Skeletal muscle tissue (tissue), 5 donors: ENCODE measurements around the gene PIGX. TPM values are rescaled to one million over a fixed set of nuclear protein-coding genes. Genes with fewer than 3 reads are reported as not detected.

Experiments
- H3K27ac ChIP-seq: one replicate; pipeline ENCODE4 v1.7.0; 2013; ENCODE audit warnings: mild to moderate bottlenecking, low read depth, low read length, inconsistent platforms
- H3K27me3 ChIP-seq, 3 donors: one replicate each; pipeline ENCODE4 v1.7.0; 2013; ENCODE audit warnings: low read length in 3 of 3; ENCODE audit not compliant: control insufficient read depth in 3 of 3, insufficient read depth in 3 of 3
- H3K36me3 ChIP-seq, 3 donors: one replicate each; pipeline ENCODE4 v1.7.0; 2013; ENCODE audit warnings: low read length in 3 of 3; ENCODE audit not compliant: control insufficient read depth in 3 of 3, insufficient read depth in 3 of 3
- H3K4me1 ChIP-seq, 3 donors: one replicate each; pipeline ENCODE4 v1.7.0; 2013; ENCODE audit warnings: low read length in 3 of 3, mild to moderate bottlenecking in 3 of 3; ENCODE audit not compliant: control insufficient read depth in 3 of 3, insufficient read depth in 3 of 3
- H3K4me3 ChIP-seq, 3 donors: one replicate each; pipeline ENCODE4 v1.7.0; 2013; ENCODE audit warnings: low read length in 3 of 3
- H3K9ac ChIP-seq, 3 donors: one replicate each; pipeline ENCODE4 v1.7.0; 2013; ENCODE audit warnings: low read length in 3 of 3, mild to moderate bottlenecking in 3 of 3, moderate library complexity in 2 of 3, low read depth in 1 of 3
- H3K9me3 ChIP-seq, 3 donors: one replicate each; pipeline ENCODE4 v1.7.0; 2013; ENCODE audit warnings: low read length in 3 of 3; ENCODE audit not compliant: control insufficient read depth in 3 of 3
- small RNA-seq: library from RNA; depleted of rRNA; stranded (forward); fragments of <200 nt; gene quantifications from one replicate; pipeline ENCODE3, GENCODE V24; 2014
- total RNA-seq: library from RNA; depleted of rRNA; stranded (reverse); fragments of >200 nt; gene quantifications from one replicate; pipeline ENCODE4 v1.2.3, GENCODE V29; 2014
- donor health status: Osteomylitis.

The PIGX gene
- total RNA-seq, 1 donor from 2014 or later = 12.5 TPM

DNA sequence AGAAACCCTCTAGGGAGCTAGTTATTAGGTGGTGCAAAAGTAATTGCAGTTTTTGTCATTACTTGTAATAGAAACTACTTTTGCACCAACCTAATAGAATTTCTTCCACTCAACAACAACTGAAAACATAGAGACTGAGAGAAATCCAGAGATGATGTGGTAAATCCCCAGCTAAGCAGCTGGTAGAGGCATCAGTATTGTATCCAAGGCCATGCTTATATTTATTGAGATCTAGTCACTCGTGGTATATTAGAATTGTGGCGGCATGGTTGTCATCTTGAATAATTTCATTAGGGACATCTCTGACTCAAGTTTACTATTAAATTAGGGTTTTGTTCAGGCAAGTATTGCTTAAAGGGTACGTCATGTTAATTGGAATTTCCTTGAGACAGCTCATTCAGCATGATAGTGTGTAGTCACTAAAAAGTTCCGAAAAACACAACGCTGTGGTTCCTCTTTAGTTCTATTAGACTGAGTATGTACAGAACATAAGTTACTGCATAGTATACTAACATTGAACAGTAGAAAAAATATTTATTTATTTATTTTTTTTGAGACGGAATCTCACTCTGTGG is 62.8 kb downstream of the PIGX start:
- H3K4me3 ChIP-seq = no peak overlapping the region
- H3K9ac ChIP-seq = no peak overlapping the region
- no peaks in the 10 kb centered on the region for H3K27me3 ChIP-seq
- no peaks in the 10 kb centered on the region for H3K9me3 ChIP-seq
- H3K4me1 ChIP-seq = peaks cover 9 to 30% (median 14%) of the 10 kb centered on the region in 3 donors
- H3K27ac ChIP-seq = peak overlapping the region; percentile 61
- H3K36me3 ChIP-seq = peaks cover 0 to 2% (median 0%) of the 10 kb centered on the region in 3 donors

DNA sequence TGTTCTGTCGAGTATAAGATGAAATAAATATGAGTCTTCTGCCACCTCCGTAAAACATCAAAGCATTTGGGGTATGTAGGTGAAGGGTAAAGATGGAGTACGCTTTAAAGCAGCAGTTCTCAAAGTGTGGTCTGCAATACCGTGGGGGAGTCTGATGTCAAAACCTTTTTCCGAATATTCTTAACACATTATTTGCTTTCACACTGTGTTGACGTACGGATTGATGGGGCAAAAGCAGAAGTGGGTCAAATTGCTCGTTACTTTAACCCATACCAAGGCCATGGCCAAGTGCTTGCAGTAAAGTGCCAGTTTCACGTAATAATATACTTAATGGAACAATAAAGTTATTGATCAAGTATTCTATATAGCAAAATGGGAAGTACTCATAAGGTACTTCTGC is 63.8 kb downstream of the PIGX start:
- H3K9ac ChIP-seq = no peak overlapping the region
- H3K36me3 ChIP-seq = peaks cover 0 to 4% (median 0%) of the 10 kb centered on the region in 3 donors
- no peak overlapping the region for H3K27ac ChIP-seq
- H3K27me3 ChIP-seq = no peaks in the 10 kb centered on the region
- no peak overlapping the region for H3K4me3 ChIP-seq
- H3K4me1 ChIP-seq = peaks cover 9 to 30% (median 14%) of the 10 kb centered on the region in 3 donors
- no peaks in the 10 kb centered on the region for H3K9me3 ChIP-seq

DNA sequence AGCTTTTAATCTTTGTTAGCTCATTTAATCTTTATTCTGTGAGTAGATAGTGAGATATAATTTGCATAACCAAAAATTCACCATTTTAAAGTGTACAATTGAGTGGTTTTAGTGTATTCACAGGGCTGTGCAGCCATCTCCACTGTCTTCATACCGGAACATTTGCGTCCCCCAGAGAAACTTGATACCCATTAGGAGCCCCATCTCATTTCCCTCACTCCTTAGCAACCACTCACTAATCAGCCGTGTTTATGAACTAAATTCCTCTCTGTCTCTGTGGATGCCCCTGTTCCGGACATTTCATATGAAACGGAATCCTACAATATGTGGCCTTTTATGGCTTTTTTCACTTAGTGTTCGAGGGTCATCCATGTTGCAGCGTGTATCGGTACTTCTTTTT is 65.7 kb downstream of the PIGX start:
- Histone ChIP-seq H3K4me1 (peaks cover 9 to 30% (median 14%) of the 10 kb centered on the region in 3 donors), H3K36me3 (peaks cover 0 to 4% (median 0%) of the 10 kb centered on the region in 3 donors), H3K27me3 (no peaks in the 10 kb centered on the region), H3K27ac (no peak overlapping the region), H3K4me3 (no peak overlapping the region), H3K9me3 (no peaks in the 10 kb centered on the region), H3K9ac (no peak overlapping the region)

DNA sequence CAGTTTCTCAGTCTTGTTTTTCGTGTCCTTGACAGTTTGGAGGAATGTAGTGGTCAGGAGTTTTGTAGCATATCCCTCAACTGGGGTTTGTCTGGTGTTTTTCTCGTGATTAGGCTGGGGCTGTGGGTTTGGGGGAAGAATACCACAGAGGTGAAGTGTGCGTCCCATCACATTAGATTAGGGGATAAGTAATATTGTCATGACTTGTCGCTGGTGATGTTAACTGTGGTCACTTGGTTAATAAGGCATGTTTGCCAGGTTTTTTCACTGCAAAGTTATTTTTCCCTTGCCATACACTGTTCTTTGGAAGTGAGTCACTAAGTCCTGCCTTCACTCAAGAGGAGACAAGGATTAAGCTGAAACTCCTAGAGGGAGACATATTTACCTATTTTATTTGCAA is 66.6 kb downstream of the PIGX start:
- H3K9ac ChIP-seq = peak overlapping the region in 1 of 3 donors; percentile 17
- H3K4me1 ChIP-seq = peaks cover 9 to 27% (median 14%) of the 10 kb centered on the region in 3 donors
- H3K9me3 ChIP-seq = no peaks in the 10 kb centered on the region
- no peak overlapping the region for H3K4me3 ChIP-seq
- peaks cover 0 to 8% (median 8%) of the 10 kb centered on the region in 3 donors for H3K36me3 ChIP-seq
- peak overlapping the region; percentile 29 for H3K27ac ChIP-seq
- no peaks in the 10 kb centered on the region for H3K27me3 ChIP-seq

DNA sequence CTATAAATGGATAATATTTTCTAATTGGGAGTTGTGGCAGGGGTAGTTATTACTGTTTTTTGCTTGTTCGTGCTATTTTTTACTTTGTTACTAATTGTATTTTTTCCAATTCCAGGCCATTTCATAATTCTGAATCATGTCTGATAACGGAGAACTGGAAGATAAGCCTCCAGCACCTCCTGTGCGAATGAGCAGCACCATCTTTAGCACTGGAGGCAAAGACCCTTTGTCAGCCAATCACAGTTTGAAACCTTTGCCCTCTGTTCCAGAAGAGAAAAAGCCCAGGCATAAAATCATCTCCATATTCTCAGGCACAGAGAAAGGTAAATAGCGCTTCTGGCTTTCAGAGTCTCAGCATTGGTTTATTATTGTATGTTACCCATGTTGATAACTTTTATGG is 70.3 kb downstream of the PIGX start:
- Histone ChIP-seq H3K9me3 (no peaks in the 10 kb centered on the region), H3K27me3 (no peaks in the 10 kb centered on the region), H3K36me3 (peaks cover 0 to 10% (median 8%) of the 10 kb centered on the region in 3 donors)

More for the DNA sequence above, 70.3 kb downstream of the PIGX start:
- H3K4me1 ChIP-seq = peaks cover 4 to 10% (median 6%) of the 10 kb centered on the region in 3 donors
- H3K27ac ChIP-seq = no peak overlapping the region
- no peak overlapping the region for H3K9ac ChIP-seq
- H3K4me3 ChIP-seq = no peak overlapping the region

Small RNA genes within 50 kb of the gene (small RNA-seq; reads per million reads assigned to genes)
- gene RNU4-89P (not detected), gene RNU6-42P (not detected), gene RNU6-646P (not detected)

Other genes with a start within 250 kb of the PIGX start
- gene RNF168, start 208.6 kb upstream of the PIGX start, total RNA-seq = 12.0 TPM
- gene SMCO1, start 197.0 kb upstream of the PIGX start, total RNA-seq = 3.7 TPM
- gene WDR53, start 143.8 kb upstream of the PIGX start, total RNA-seq = 6.8 TPM
- gene FBXO45, start 143.7 kb upstream of the PIGX start, total RNA-seq = 11.5 TPM
- 1.6 TPM for gene NRROS, start 72.7 kb upstream of the PIGX start, total RNA-seq
- gene CEP19, start 127 bp upstream of the PIGX start, total RNA-seq = 2.6 TPM
- gene PAK2, start 27.5 kb downstream of the PIGX start, total RNA-seq = 24.5 TPM
- gene SENP5, start 155.5 kb downstream of the PIGX start, total RNA-seq = 34.4 TPM
- gene NCBP2, start 230.2 kb downstream of the PIGX start, total RNA-seq = 30.8 TPM